Measurements from ENCODE around the gene IGSF5. TPM values are rescaled to one million over a fixed set of nuclear protein-coding genes. Genes with fewer than 3 reads are reported as not detected.

IGSF5 gene
- total and polyA plus RNA-seq, 2 of the 4 experiments (the other 2 are of a cell fraction): not detected

- Histone ChIP-seq H4K91ac (ENCODE audit: insufficient read depth, low read depth, low read length) (no peak overlapping the region), H2BK20ac (ENCODE audit: low read depth, low read length) (no peak overlapping the region), H3K4me1 (ENCODE audit: control insufficient read depth, insufficient read depth, low read length) (no peaks in the 10 kb centered on the region), H2BK15ac (ENCODE audit: low read depth, low read length) (no peak overlapping the region), H2AFZ (replicated peaks; ENCODE audit: low read length, poor library complexity) (no peak overlapping the region), H3K27me3 (ENCODE audit: control insufficient read depth, insufficient read depth, low read length) (no peaks in the 10 kb centered on the region), H2AK9ac (replicated peaks; ENCODE audit: low read depth, low read length, poor library complexity) (no peak overlapping the region), H3K27ac (ENCODE audit: insufficient read depth, low read length) (no peak overlapping the region), H3K79me1 (ENCODE audit: low read depth in 1 of 2, low read length in 2 of 2) (no peaks in the 10 kb centered on the region), H3K4me3 (ENCODE audit: insufficient read depth, low read depth, low read length) (no peak overlapping the region), H4K5ac (ENCODE audit: low read depth, low read length) (no peak overlapping the region), H4K20me1 (ENCODE audit: insufficient read depth, low read length) (no peaks in the 10 kb centered on the region), H3K23ac (ENCODE audit: low read depth, low read length) (no peak overlapping the region), H2BK5ac (ENCODE audit: low read depth, low read length, poor library complexity, severe bottlenecking) (no peak overlapping the region), H3K4me2 (ENCODE audit: low read depth, low read length) (no peak overlapping the region), H3K4ac (ENCODE audit: low read depth, low read length) (no peak overlapping the region), H2AK5ac (ENCODE audit: low read depth, low read length) (no peak overlapping the region), H4K8ac (ENCODE audit: low read depth in 2 of 2, low read length in 2 of 2) (no peak overlapping the region), H3K9me3 (ENCODE audit: control insufficient read depth, insufficient read depth, low read length) (peaks cover 9% of the 10 kb centered on the region), H3K9ac (ENCODE audit: low read depth, low read length) (no peak overlapping the region), H3K36me3 (ENCODE audit: control insufficient read depth, insufficient read depth, low read length) (no peaks in the 10 kb centered on the region), H3K56ac (ENCODE audit: extremely low read depth, insufficient read depth, low read length) (no peak overlapping the region), H2BK120ac (ENCODE audit: low read depth, low read length) (no peak overlapping the region), H3K18ac (ENCODE audit: low read depth, low read length) (no peak overlapping the region), H3K9me1 (ENCODE audit: insufficient read depth, low read length) (no peaks in the 10 kb centered on the region), H3K14ac (replicated peaks; ENCODE audit: low read depth, low read length) (no peak overlapping the region)
- WGBS, 2 experiments (ENCODE audit: extremely low coverage in 2 of 2, insufficient read length in 1 of 2): no CpG with 5 or more reads among the region's 3 CpGs
- CTCF ChIA-PET: no interaction called here
- DNase-seq: no peak
- ATAC-seq (ENCODE audit: low read depth): no peak
- TF ChIP-seq MAZ (IDR thresholded peaks at IDR 0.05; ENCODE audit: borderline replicate concordance, low read depth, low read length) (no peak), FOS (IDR thresholded peaks at IDR 0.05; ENCODE audit: low read depth, low read length) (no peak), BHLHE40 (IDR thresholded peaks at IDR 0.05; ENCODE audit: low read depth, low read length) (no peak), RCOR1 (IDR thresholded peaks at IDR 0.05; ENCODE audit: insufficient replicate concordance, low read length) (no peak)
- TF ChIP-seq, protein P1, sequence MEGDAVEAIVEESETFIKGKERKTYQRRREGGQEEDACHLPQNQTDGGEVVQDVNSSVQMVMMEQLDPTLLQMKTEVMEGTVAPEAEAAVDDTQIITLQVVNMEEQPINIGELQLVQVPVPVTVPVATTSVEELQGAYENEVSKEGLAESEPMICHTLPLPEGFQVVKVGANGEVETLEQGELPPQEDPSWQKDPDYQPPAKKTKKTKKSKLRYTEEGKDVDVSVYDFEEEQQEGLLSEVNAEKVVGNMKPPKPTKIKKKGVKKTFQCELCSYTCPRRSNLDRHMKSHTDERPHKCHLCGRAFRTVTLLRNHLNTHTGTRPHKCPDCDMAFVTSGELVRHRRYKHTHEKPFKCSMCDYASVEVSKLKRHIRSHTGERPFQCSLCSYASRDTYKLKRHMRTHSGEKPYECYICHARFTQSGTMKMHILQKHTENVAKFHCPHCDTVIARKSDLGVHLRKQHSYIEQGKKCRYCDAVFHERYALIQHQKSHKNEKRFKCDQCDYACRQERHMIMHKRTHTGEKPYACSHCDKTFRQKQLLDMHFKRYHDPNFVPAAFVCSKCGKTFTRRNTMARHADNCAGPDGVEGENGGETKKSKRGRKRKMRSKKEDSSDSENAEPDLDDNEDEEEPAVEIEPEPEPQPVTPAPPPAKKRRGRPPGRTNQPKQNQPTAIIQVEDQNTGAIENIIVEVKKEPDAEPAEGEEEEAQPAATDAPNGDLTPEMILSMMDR (conservative IDR thresholded peaks at IDR 0.05; ENCODE audit: low read depth, low read length): no peak
- intact Hi-C loops (cut with micrococcal nuclease): no loop called here
- in situ Hi-C loops (cut with MboI; ENCODE audit: low sequenced_read_pairs): no loop called here
- BruUV-seq (replicated peaks): no TSS peak
- dilution Hi-C loops (cut with HindIII; ENCODE audit: low sequenced_read_pairs, unreplicated experiment): no loop called here
- POLR2A ChIA-PET (ENCODE audit: unreplicated experiment): no interaction called here
Observed at GRCh38 chr21:39776589-39776988, 31.6 kb downstream of the IGSF5 start.

All from IMR-90 (cell line).